ENCODE results near the gene PPFIA4. TPM values are rescaled to one million over a fixed set of nuclear protein-coding genes. Genes with fewer than 3 reads are reported as not detected.

PPFIA4 gene
- total RNA-seq, 2 experiments from 2014 or later, result 0.93 to 0.98 TPM

GRCh38 chr1:202991112-202991511, 35.2 kb upstream of the PPFIA4 start:
- no peaks in the 10 kb centered on the region for H3K36me3 Mint-ChIP-seq (ENCODE audit: low read depth)
- no peak overlapping the region for H3K27ac ChIP-seq (ENCODE audit: low read depth in 1 of 2, low read length in 2 of 2)
- ChIA-PET POLR2A (no interaction called here), CTCF (no interaction called here)
- H3K9me3 ChIP-seq (ENCODE audit: control insufficient read depth in 1 of 2, insufficient read depth in 1 of 2, low read length in 2 of 2), result peaks cover 0 to 3% of the 10 kb centered on the region in 2 experiments
- no peaks in the 10 kb centered on the region for H3K4me1 Mint-ChIP-seq (ENCODE audit: low read depth)
- no peak overlapping the region for H3K4me3 ChIP-seq (ENCODE audit: low read length)
- H3K36me3 ChIP-seq (ENCODE audit: insufficient read depth, low read length), result no peaks in the 10 kb centered on the region
- ATAC-seq (ENCODE audit: poor library complexity), result no peak
- TF ChIP-seq CTCF (IDR thresholded peaks at IDR 0.05), result no peak
- no peaks in the 10 kb centered on the region for H3K9me3 Mint-ChIP-seq
- no peak overlapping the region for H3K4me3 Mint-ChIP-seq
- H3K27me3 ChIP-seq (ENCODE audit: control insufficient read depth in 1 of 2, insufficient read depth in 2 of 2, low read length in 2 of 2), result peaks cover 0 to 7% of the 10 kb centered on the region in 2 experiments
- H3K4me1 ChIP-seq (ENCODE audit: insufficient read depth, low read length), result no peaks in the 10 kb centered on the region
- H3K27me3 Mint-ChIP-seq, result peaks cover 57% of the 10 kb centered on the region
- no peak for DNase-seq
- intact Hi-C loops (cut with DNase I, micrococcal nuclease), result loop anchor here (10.0 kb wide), 1 partner anchor 526 kb away; no protein-coding TSS in a partner anchor
- H3K27ac Mint-ChIP-seq, result no peak overlapping the region

GRCh38 chr1:202994756-202995155, 31.5 kb upstream of the PPFIA4 start:
- ATAC-seq (ENCODE audit: poor library complexity), result no peak
- Mint-ChIP-seq H3K36me3 (ENCODE audit: low read depth) (no peaks in the 10 kb centered on the region), H3K9me3 (no peaks in the 10 kb centered on the region), H3K27me3 (peaks cover 56% of the 10 kb centered on the region), H3K4me1 (ENCODE audit: low read depth) (peaks cover 7% of the 10 kb centered on the region), H3K4me3 (no peak overlapping the region), H3K27ac (no peak overlapping the region)
- peaks cover 0 to 14% of the 10 kb centered on the region in 2 experiments for H3K27me3 ChIP-seq (ENCODE audit: control insufficient read depth in 1 of 2, insufficient read depth in 2 of 2, low read length in 2 of 2)
- intact Hi-C loops (cut with DNase I, micrococcal nuclease), result loop anchor here (5.0 to 10.0 kb wide), 4 partner anchors 37 to 530 kb away; partner anchors contain the start of genes ADIPOR1 (in 1 of the 2), PCAT6 (in 1 of the 2) and RABIF (in 1 of the 2)
- H3K4me1 ChIP-seq (ENCODE audit: insufficient read depth, low read length), result peaks cover 4% of the 10 kb centered on the region
- H3K27ac ChIP-seq (ENCODE audit: low read depth in 1 of 2, low read length in 2 of 2), result no peak overlapping the region
- DNase-seq, result no peak
- H3K36me3 ChIP-seq (ENCODE audit: insufficient read depth, low read length), result no peaks in the 10 kb centered on the region
- H3K4me3 ChIP-seq (ENCODE audit: low read length), result no peak overlapping the region
- no peak for TF ChIP-seq CTCF (IDR thresholded peaks at IDR 0.05)
- peaks cover 0 to 3% of the 10 kb centered on the region in 2 experiments for H3K9me3 ChIP-seq (ENCODE audit: control insufficient read depth in 1 of 2, insufficient read depth in 1 of 2, low read length in 2 of 2)
- CTCF ChIA-PET, result no interaction called here
- POLR2A ChIA-PET, result no interaction called here

- peaks cover 7% of the 10 kb centered on the region for H3K4me1 Mint-ChIP-seq (ENCODE audit: low read depth)
- H3K36me3 ChIP-seq (ENCODE audit: insufficient read depth, low read length), result no peaks in the 10 kb centered on the region
- H3K4me1 ChIP-seq (ENCODE audit: insufficient read depth, low read length), result peaks cover 4% of the 10 kb centered on the region
- no peak overlapping the region for H3K4me3 Mint-ChIP-seq
- no peaks in the 10 kb centered on the region for H3K36me3 Mint-ChIP-seq (ENCODE audit: low read depth)
- no peak overlapping the region for H3K27ac ChIP-seq (ENCODE audit: low read depth in 1 of 2, low read length in 2 of 2)
- no peak overlapping the region for H3K27ac Mint-ChIP-seq
- POLR2A ChIA-PET, result interaction anchor here (0.6 kb wide), 1 partner anchor 493 kb away, joined by 3 read pairs; no protein-coding TSS in a partner anchor
- H3K4me3 ChIP-seq (ENCODE audit: low read length), result no peak overlapping the region
- DNase-seq (peak; percentile 29 to 83 (median 58)), ATAC-seq (ENCODE audit: poor library complexity) (peak; percentile 59)
- TF ChIP-seq CTCF (IDR thresholded peaks at IDR 0.05), result peak; percentile 91
- H3K27me3 Mint-ChIP-seq, result peaks cover 33% of the 10 kb centered on the region
- CTCF ChIA-PET, result interaction anchor here (0.6 to 1.6 kb wide), 7 partner anchors 13 to 535 kb away, joined by 3 to 5 read pairs (median 3); partner anchors contain the start of genes KLHL12 and PPFIA4
- peaks cover 0 to 14% of the 10 kb centered on the region in 2 experiments for H3K27me3 ChIP-seq (ENCODE audit: control insufficient read depth in 1 of 2, insufficient read depth in 2 of 2, low read length in 2 of 2)
- H3K9me3 Mint-ChIP-seq, result no peaks in the 10 kb centered on the region
- H3K9me3 ChIP-seq (ENCODE audit: control insufficient read depth in 1 of 2, insufficient read depth in 1 of 2, low read length in 2 of 2), result no peaks in the 10 kb centered on the region
- intact Hi-C loops (cut with DNase I, micrococcal nuclease), result loop anchor here (1.0 to 10.0 kb wide), 8 partner anchors 42 to 534 kb away; partner anchors contain the start of genes RABIF (in 2 of the 2), ADIPOR1 (in 1 of the 2) and PCAT6 (in 1 of the 2)
Measured at GRCh38 chr1:202998836-202999750, 27.2 kb upstream of the PPFIA4 start.
